ENCODE measurements around the gene RBMS1.

The RBMS1 gene

DNA sequence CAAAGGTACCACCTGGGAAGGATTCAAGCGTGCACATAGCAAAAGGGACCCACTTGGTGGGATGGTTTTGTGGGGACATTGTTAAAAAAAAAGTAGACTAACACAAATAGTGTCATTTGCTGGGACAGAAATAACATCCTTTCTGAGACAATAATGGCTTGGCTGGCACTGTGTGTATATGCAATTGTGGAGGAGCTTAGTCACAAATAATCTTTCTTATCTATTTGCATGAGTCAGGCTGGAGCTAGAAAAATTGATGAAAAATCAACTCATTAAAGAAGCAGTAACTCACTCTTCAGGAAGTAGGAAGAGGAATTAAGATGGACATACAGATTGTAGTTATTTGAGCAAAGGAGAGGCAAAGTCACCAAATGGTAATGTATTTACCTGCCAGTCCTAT, 264.0 kb downstream of the RBMS1 start:
- no peak for DNase-seq (ENCODE audit: low read depth in 1 of 2, low spot score in 1 of 2)

DNA sequence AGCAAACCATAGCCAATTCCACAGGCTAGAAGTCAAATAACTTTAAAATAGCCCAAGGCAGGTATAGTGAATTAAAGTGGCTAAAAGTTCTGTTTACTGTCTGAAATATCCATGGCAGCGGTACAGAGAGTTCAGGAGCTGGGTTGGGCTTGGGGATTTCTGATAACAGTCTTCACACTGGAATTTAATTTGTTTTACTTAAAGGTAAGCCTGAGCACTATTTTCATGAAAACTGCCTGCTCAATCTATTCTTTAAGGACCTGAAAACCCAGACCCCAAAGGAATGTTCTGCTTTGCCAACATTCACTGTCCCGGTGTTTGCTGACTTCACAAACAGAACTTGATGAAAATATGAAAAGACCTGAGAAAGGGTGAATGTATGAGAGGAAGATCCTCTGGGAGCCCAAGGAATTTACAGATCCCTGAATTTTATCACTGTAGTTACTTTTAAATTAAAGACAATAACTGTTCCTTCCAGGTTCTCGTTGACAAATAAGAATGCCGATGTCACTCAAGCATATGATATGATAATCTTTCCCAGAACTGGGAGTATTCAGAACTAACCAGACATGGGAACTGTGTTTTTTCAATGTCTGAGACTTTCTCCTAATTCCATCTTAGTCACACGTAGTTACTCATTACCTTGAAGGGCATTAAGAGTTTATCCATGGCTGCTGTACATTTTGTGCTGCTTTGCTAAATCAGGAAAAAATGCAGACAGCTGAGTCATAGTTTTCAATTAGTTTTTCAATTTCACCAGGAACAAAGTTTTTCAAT, 265.3 kb downstream of the RBMS1 start:
- no peak for DNase-seq (ENCODE audit: low read depth in 1 of 2, low spot score in 1 of 2)

DNA sequence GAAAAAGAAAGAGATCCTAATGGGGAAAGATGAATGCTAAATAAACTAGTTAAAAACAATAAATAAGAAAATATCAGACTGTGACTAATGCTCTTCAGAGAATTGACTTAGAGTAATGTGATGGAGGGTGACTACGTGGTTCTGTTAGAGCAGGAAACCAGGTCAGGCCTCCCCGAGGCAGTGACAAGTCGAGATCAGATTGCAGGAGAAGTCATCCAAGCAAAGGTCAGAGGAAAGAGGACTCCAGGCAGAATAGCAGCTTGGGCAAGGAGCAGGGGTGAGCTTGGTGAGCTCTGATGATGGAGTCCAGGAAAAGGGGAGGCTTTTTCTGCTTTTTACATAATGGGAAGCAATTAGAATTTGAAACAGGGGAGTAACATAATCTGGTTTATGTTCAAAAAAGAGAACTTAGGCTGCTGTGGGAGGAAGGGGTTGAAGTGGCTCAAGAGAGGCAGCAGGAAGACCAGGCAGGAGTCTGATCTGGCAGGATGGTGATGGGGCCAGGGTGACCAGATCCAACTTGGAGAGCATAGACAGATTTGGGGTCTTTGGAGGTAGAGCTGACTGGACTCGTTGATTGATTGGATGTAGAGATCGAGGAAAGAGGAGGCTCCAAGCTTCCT, 266.2 kb downstream of the RBMS1 start:
- no peak for DNase-seq (ENCODE audit: low read depth in 1 of 2, low spot score in 1 of 2)

DNA sequence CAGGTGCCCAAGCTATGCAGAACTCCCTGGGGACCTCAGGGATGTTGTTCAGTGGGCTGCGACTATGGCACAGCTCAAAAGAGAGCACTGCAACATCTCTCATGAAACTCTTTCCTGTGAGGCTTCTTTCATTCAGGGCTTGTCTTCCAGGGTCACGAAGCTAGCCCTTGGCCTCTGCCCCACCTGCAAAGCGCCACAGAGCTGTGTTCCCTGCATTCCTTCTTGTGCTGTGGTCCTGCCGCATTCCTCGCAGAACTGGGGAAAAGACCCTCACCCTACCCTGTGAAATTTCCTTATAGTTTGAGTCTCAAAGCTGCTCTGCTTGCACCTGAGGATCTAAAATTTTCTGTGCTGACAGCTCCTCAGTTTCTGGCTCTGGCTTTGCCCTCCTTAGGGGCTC, 267.2 kb downstream of the RBMS1 start:
- DNase-seq (ENCODE audit: low read depth in 1 of 2, low spot score in 1 of 2) = no peak

DNA sequence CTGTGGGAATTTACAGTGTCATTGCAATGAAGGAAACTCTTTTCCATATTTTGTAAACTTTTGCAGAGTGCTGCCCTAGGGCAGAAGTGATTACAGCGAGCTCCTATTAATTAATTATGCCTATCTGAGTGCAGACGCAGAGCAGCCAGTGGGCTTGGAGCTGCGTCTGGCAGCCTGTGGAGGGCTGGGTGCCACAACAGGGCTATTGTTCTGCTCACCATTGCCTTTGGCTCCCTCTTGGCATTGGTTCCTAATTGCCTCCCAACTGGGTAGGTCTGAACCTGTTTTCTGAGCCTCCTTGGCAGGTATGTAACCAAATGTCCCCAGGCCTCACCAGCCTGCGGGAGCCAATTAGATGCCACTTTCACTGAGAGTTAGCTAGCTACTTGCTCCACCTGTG, 267.9 kb downstream of the RBMS1 start:
- no peak for DNase-seq (ENCODE audit: low read depth in 1 of 2, low spot score in 1 of 2)

DNA sequence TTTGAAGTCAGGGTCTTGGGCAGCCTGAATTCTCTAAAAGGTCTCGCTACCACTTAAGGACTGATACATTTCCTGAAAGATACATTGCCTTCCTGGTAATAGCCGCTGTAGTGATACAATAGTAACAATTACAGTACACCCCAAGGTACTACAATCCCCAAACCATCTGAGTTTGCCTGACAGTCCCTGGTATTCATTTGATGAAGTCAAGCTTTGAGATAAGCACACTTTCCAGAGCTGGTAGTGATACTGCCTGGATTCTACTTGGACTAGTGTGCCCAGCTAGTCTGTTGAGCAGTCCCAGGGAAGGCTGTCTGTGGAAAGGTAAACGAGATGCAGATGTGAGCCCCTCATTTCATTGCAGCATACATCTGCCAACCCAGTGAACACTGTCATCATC, 269.1 kb downstream of the RBMS1 start:
- DNase-seq (ENCODE audit: low read depth in 1 of 2, low spot score in 1 of 2) = no peak

DNA sequence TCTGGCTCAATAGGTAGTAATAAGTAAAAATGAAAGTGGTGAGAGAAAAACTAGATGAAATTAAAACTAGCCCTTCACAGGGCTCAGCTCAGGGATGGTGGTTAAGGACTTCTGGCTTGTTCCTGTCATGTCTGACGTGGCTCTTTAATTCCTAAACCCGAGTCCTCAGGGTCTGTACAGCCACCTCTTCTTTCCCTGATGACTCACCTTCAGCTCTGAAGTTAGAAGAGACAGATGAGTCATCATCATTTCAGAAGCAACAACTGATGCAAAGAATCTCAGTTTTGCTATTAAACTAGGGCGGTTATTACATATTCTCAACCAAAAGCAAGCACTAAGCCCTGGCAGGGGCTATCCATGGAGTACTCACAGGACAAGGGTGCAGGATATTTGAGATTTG, 269.5 kb downstream of the RBMS1 start:
- DNase-seq (ENCODE audit: low read depth in 1 of 2, low spot score in 1 of 2) = no peak

DNA sequence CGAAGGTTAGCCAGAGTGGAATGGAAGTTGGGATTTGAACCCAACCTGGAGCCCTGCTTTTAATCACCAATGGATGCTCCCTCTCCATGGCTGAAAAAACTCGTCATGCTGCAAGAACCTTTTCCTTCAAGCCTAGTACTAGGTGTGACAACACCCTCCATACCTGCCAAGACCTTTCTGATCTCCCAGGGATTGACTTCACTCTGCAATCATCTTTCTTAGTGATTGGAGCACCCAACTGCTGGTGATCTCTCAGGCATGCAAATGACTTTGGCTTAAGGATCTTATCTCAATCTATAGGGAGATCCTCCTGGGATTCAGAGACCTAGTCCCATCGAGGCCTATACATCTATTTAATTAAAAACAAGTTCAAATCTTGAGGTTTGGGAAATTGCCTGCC, 270.0 kb downstream of the RBMS1 start:
- DNase-seq (ENCODE audit: low read depth in 1 of 2, low spot score in 1 of 2) = no peak

DNA sequence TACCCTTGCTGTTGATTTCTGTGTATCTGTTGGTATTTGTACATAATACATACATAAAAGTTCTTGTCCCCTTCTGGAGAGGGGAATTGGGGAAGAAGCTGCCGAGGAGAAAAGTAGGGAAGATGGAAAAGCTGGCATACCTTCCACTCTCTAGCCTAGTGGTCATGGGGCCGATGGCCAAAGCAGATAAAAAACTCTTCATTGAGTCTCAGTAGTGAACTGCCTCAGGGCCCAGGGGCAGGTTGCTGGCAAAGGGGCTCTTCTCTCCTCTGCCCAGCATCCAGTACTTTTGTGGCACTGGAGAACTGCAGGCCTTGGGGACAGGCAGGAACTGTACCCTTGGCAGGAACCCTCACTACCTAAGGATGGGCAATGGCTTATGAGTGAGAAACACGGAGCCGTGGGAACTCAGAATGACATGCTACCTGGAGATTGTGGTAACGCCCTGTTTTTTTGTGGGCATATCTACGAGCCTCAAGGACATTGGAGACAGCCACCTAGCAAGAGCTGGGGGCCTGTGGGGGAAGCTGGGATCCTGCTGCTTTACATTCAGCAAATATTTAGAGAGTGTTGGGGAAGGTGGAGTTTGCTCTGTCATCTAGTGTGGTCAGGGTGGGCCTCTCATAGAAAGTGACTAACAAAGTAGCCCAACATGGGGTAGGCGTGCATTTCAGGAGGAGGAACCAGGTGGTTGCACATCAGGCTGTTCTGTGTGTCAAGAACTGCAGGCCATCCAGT, 270.9 kb downstream of the RBMS1 start:
- DNase-seq (ENCODE audit: low read depth in 1 of 2, low spot score in 1 of 2) = no peak

Data from stimulated activated CD4-positive, alpha-beta T cell treated with anti-CD3 and anti-CD28 coated beads, Interleukin-15, amount 100 ng/mL, for 1 hour (primary cell).